Stimulated activated CD4-positive, alpha-beta T cell treated with anti-CD3 and anti-CD28 coated beads, Interleukin-12 subunit alpha, Interleukin-12 subunit beta, amount 100 ng/mL, for 48 hours (primary cell): Measurements from ENCODE around the gene NBPF1.
"Not testable (repeated sequence)": the region's sequence is repeated elsewhere in the genome, so short reads cannot be mapped to it uniquely, and the experiment has no call there.

Experiments used
- DNase-seq, 3 donors: peaks; one replicate each; pipeline ENCODE4 v3.0.0-alpha.2; 2020; ENCODE audit warnings: low read depth in 2 of 3, low spot score in 1 of 3

The NBPF1 gene

GRCh38 chr1:16623812-16624719, 10.7 kb upstream of the NBPF1 start:
- DNase-seq, result not testable (repeated sequence)

- DNase-seq, result not testable (repeated sequence)
Observed at GRCh38 chr1:16623337-16623736, 10.0 kb upstream of the NBPF1 start.

DNA sequence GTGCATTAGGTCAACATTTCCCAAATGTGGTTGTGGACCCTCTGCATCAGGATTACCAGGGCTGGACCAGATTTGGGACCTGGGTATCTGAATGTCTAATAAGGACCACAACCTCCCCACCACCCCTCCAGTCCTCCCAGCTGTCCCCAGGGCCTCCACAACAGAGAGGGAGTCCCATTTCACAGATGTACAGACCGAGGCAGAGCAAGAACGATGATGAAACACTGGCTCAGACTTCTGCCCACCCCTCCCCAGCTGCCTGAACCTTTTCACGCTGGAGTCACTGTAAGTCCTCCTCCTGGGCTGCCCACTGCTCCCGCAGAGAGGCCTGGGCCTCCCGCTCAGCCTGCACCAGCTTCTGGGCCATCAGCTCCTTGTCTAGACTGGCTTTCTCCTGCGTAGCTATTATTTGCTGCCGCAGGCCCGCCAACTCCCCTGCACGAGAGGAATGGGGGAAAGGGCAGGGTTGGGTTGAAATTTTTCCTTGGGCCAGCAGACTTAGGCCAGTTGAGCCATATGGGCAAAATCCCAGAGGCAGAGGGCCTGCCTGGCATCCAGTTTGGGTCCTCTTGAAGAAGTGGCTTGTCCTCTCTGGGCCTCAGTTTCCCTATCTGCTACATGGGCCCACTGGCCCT, 8.4 kb upstream of the NBPF1 start:
- not testable (repeated sequence) for DNase-seq

- DNase-seq, result no peak
Observed at GRCh38 chr1:16621300-16621658, 7.9 kb upstream of the NBPF1 start.

GRCh38 chr1:16619803-16620501, 6.6 kb upstream of the NBPF1 start:
- not testable (repeated sequence) for DNase-seq

- no peak for DNase-seq
Observed at GRCh38 chr1:16618719-16619118, 5.4 kb upstream of the NBPF1 start.

DNA sequence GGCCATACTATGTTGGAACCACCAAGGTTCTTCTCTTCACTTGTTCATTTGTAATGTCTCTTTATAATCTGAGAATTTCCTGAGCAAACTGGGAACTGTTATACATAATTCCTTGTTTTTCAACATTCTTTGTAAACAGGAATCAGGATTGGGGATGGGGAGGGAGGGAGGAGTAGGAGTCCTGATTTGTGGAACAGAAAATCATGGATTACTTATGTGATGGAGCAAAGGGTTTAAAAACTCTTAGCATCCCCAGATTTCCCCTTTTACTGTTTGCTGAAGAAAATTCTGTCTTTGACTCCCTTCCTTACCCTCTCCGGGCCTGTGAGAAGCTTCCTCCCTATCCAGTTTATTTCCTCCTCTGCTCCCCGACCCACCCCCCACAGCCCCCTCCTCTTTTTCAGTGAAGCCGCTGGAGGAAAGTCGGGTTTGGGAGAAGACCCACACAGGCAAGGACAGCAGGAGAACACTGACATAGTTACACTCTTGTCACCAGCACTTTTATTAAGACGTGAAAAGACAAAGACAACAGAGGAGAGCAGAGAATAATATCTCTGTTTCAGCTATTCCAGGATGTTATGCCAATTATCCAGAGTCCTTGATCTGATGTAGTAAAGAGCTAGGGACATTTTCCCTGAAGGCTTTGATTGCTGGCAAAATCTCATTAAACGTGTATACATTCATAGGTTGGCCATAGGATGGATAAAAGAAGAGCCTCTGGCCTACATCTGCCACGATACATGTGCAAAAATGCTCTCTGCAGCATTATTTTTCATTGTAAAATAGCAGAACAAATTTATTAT, 4.6 kb upstream of the NBPF1 start:
- no peak for DNase-seq

DNA sequence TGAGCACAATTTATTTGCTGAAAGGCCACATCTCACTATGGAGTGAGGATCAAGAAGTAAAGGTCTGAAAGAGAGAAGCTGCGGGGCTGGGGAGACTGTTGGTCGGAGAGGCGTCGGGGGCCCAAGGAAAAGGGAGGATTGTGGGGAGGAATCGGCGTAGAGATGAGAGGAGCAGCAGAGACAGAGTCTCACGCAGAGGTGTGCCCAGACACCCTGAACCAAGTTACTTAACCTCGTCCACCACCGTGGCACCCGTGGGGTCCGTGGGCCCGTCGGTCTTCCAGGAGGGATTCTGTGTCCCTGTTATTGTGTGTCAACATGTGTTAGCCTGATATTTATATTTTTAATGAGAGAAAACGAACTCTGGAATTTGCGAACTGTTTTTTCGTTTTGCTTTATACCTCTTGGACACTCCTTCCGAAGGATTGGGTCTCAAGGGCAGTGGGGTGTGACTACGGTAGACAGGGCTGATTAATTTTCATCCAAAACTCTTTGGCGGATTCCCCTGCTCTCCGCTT, 3.8 kb upstream of the NBPF1 start:
- no peak for DNase-seq

- DNase-seq, result no peak
Observed at GRCh38 chr1:16615253-16616252, 2.2 kb upstream of the NBPF1 start.

DNA sequence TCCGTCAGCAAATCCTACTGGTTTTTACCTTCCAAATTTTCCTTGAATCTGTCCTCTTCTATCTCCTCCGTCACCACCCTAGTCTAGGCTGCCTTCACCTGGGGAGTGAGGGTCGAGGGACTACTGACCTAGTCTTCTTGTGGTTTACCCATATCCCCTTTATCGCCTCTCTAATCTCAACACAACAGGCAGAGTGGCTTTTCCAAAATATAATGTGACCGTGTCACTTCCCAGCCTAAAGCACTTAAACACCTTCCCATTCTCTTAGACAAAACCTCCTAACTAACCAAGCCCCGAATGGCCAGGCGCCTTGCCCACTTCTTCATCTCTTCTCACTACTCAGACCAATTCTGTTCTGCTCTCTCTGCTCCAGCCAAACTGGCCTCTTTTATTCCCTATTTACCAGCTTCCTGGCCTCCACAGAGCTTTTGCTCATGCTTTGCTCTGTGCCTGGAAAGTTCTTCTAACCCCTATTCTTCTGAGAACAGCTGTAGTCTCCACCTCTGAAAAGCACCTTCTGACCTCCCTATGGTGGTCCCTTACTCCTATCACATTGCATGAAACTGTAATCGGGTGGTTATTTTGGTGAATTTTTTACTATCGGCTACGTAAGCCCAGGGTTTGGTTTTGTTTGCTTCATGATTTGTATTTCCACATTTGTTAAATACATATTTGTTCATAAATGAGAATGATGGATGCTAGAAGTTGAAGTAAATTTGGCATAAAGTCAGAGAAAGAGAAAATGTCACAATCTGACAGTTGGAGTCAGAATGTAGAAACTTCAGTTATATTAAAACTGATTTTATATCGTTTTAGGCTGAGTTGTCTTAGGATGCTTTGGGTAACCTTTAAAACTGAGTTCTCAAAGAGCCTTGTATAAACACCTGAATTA, 1.2 kb upstream of the NBPF1 start:
- no peak for DNase-seq

- no peak for DNase-seq
Observed at GRCh38 chr1:16612332-16613172, 812 bp downstream of the NBPF1 start.

DNA sequence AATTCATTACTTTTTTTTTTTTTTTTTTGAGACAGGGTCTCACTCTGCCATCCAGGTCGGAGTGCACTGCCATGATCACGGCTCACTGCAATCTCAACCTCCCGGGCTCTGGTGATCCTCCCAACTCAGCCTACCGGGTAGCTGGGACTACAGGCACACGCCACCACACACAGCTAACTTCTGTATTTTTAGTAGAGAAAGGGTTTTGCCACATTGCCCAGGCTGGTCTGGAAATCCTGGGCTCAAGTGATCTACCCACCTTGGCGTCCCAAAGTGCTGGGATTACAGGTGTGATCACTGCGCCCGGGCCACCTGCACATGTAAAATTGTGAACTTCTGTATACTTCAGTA, 1.4 kb downstream of the NBPF1 start:
- not testable (repeated sequence) for DNase-seq

DNA sequence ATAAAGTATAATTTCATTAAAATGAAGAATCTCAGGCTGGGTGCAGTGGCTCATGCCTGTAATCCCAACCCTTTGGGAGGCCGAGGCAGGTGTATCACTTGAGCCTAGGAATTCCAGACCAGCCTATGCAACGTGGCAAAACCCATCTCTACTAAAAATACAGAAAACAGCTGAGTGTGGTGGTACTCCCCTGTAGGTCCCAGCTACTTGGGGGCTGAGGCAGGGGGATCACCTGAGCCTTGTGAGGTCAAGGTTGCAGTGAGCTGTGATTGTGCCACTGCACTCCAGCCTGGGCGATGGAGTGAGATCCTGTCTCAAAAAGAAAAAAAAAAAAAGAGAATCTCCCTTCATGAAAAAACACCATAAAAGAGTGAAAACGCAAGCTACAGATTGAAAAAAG, 2.2 kb downstream of the NBPF1 start:
- not testable (repeated sequence) for DNase-seq

GRCh38 chr1:16610553-16610952, 2.8 kb downstream of the NBPF1 start:
- DNase-seq, result not testable (repeated sequence)

DNA sequence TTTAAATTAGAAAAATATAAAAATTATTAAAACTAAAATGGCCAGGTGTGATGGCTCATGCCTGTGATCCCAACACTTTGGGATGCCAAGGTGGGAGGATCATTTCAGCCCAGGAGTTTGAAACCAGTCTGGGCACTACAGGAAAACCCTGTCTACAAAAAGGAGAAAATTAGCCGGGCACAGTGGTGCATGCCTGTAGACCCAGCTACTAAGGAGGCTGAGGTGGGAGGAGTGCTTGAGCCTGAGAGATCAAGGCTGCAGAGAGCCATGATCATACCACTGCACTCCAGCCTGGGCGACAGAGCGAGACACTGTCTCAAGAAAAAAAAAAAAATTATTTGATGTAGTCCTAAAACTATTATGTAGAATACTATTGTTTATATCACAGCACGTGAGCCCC, 3.6 kb downstream of the NBPF1 start:
- DNase-seq, result not testable (repeated sequence)

DNA sequence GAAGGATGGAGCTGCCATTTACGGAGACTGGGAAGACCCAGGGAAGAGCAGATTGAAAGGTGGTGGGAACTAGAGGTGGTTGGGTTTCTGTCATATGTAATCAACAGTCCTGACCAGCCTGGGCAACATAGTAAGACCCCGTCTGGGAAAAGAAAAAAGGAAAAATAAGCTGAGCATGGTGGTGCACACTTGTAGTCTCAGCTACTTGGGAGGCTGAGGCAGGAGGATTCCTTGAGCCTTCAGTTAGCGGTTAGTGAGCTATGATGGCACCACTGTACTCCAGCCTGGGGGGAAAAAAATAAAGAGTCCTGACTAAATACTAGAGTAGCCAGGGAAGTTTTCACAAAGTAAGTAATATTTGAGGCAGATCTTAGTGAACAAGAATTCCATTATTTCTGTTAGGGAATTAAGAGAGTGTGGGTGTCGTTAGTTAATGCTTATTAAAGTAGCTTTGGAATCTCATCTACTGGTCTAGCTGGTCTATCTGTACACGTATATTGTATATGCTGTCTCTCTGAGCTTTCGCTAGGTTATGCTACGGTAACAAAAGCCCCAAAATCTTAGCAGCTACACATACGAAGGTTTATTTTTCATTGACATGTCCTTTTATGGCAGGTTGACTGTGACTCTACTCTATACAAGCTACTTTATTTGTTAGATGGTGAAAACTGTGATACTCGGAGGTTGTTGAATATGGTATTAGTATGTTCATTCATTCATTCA, 4.4 kb downstream of the NBPF1 start:
- DNase-seq, result no peak
